HG02884 (cell line): ENCODE results near the gene YBEY.

ENCODE experiments used
- ATAC-seq: cut with Tn5 transposase; IDR thresholded peaks from one replicate; pipeline ENCODE4 v1.9.1; 2021; ENCODE audit warnings: mild to moderate bottlenecking, moderate library complexity; ENCODE audit not compliant: unreplicated experiment

Gene YBEY

DNA sequence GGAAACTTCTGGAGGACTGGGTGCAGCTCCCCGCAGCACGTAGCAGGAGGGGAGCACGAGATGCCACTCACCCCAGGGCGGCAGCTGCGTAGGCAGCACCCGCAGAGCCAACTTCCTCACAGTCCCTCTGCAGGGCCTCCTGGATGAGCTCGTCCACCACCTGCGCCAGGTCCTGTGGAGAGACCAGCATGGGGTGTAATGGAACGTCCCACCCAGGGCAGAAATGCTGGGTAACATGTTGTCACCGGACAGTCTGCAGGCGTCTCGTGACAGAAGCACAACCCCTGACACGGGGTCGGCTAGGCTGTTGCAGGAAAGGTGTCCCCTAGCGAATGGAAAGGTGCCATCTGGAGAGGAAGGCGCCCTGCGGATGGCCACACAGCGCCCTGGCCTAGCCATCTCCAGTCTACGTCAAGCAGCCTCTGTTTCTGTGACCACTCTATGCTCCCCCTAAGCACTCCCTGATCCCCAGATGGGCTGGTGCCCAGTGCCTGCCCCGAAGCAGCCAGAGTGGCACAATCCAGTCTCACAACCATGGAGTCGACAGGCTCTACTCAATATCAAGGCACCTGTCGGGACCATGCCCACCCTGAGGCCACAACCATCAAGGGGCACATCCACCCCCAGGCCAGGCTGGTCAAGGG lies 22.0 kb upstream of the YBEY start:
- ATAC-seq, result no peak

DNA sequence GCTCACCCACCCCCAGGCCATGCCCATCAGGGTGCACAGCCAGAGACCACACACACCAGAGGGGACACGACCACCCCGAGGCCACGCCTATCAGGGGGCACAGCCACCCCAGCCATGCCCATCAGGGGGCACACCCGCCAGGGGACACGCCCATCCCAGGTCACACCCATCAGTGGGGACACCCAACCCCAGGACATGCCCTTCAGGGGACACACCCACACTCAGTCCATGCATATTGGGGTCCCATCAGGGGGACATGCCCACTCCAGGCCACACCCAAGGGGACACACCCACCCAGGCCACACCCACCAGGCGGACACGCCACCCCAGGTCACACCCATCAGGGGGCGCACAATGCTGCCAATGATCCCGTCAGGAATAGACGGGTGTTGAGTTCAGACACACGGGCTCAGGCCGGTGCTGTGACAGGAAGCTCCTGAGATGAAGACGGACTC lies 21.4 kb upstream of the YBEY start:
- ATAC-seq, result no peak

DNA sequence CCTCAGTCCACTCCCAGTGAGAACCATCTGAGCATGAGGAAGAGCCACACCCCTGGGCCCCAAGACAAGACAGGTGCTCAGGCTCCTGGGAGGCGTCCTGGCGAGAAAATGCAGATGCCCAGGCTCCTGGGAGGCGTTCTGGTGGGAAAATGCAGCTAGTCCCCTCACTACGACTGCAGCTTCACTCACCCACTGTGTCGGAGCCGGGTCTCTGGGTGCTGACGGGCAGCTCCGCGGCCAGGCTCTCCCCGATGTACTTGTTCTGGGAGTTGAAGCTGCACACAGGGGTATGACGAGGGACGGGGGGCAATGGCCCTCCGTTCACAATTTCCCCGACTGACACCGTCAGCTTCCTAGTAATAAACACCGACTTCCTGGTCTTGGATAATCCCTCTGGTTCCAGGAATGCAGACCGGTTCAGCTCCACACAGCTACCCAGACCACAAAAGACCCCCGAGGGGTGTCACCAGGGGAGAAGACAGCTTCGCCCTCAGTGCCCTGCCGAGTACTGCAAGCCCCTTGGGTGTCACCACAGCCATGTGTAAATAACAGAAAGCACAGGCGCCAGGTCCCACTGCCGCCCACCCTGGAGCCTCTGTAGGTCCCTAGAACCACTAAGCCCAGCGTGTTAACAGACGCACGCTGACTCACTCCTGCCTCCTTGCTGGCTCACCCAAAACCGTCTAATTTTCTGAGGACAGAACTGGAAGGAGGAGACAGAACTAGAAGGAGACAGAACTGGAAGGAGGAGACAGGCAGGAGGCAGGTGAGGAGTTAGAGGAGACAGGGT lies 20.2 kb upstream of the YBEY start:
- no peak for ATAC-seq

DNA sequence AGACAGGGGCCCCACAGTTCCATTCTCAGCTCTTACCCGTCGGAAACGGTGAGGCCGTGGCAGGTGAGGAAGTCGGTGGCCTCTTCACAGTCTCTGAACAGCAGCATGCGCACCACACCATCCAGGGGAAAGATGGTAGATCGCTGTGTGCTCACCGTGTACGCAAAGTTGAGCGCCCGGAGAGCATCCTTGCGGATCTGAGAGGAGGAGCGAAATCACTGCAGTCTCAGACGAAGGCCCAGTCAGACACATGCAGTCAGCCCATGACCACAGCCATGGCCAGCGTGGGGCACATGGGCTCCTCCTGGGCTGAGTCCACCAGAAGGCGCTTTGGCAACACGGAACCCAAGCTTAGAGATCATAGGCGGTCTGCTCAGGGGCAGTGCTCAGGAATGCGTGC lies 19.2 kb upstream of the YBEY start:
- ATAC-seq, result no peak

DNA sequence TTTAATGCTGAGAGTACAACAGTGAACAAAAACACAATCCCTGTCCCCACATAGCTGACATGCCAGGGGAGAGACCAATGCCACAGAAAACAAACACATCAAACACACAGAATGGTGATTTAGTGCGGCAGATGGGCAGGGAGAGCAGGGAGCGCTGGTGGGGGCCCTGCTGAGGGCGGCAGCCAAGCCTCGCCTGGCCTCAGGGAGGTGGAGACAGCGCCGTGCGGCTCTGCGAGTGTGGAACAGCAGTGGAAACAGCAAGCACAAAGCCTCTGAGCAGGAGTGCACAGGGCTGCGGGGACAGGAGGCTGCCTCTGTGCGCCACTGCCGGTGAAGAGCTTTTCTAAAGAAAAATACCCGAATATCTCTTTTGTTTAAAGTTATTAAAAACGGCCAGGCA lies 17.8 kb upstream of the YBEY start:
- no peak for ATAC-seq

DNA sequence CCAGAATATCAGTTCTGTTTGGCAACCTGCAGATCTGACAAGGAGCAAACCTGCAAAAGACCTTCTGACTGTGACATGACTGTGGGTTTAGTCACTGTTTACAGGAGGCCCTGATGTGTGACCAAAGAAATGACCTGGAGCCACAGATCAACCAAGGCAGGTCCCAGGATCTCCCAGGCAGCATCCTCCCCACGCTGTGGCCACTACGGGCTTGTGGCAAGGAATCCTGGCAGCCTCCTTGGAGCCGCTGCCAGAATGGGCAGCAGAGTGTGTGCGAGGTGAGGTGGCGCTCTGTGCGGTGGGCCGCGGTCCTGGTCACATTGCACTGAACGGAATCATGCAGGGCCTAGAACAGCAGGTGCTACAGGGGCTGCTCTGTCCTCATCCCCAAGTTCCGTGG lies 16.7 kb upstream of the YBEY start:
- ATAC-seq, result no peak

DNA sequence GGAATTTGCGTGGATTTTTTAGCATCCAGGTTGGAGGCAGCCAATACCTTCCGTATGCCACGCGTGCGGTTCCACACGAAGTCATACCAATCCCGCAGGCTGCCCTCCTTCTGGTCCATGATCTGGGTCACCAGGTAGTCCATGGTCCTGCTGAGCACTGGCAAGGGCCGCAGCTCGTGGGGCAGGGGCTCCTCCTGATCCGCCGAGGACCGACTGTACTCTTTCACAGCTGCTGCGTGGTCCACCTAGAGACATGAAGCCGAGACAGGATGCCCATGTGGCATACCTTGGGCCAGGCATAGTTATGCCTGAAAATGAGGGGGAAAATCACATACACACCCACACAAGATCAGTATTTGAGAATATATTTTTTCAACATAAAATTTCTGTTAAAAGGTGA lies 12.8 kb upstream of the YBEY start:
- ATAC-seq, result no peak

DNA sequence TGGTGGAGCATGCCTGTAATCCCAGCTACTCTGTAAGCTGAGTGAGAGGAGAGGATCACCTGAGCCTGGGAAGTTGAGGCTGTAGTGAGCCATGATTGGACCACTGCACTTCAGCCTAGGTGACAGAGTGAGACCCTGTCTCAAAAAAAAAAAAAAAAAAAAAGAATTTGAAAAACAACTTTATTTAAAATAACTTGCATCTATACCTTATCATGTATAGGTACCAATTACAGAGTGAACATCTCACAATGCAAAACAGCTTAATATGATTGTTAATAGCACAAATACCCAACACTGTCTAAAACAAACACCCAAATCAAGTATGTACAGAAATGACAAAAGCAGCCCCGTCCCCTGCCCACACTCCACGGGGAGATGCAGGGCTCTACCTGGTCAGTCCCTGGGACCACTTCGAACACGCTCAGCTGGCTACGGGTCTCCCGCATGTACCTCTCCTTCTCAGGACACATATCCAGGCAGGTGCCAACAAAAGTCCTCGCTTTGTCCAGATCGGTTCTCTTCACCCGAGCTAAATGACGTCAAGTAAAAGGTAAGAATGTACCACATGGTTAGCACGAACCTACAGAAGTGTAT lies 11.2 kb upstream of the YBEY start:
- no peak for ATAC-seq

DNA sequence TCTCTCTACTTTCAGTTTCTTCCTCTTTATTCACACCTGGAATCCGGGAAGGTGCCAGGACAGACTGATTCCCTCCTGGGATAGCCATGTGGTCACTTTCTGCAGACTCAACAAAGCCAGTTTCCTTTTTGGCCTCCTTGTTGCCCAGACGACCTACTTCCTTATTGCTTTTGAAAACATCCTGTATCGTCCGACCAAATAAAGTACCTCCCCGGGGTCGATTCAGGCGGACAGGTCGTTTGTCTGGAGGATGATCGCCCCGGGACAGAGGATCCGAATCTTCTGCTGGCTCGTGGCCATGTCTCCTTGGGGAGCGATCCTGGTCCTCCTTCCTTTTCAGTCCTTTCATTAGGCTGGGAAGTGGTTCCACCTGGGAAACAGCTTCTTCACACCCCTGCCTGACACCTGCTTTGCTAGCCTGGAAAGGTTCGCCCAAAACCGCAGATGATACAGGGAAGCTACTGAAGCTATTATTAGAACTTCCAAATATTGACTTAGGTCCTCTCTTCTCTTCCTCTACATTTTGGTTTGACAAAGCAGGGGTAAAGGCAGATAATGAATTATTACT lies 2.0 kb upstream of the YBEY start:
- ATAC-seq, result no peak

DNA sequence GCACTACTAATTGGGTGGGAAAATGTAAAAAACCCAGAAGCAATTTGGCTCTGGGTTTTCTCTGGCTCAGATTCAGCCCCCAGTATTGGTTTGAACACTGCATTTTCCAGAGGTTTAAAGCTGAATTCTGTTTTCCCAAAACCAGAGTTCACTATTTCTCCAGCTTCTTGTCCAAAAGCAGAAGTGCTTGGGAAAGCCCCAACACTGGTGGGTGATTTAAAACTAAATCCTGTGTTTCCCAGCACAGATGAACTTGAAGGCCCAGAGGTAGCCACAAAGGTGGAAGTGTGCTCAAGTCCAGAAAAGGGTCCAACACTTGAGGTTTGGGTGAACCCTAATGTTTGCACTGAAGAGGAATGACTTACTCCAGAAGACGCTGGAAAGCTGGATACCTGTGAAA lies 1.4 kb upstream of the YBEY start:
- no peak for ATAC-seq

DNA sequence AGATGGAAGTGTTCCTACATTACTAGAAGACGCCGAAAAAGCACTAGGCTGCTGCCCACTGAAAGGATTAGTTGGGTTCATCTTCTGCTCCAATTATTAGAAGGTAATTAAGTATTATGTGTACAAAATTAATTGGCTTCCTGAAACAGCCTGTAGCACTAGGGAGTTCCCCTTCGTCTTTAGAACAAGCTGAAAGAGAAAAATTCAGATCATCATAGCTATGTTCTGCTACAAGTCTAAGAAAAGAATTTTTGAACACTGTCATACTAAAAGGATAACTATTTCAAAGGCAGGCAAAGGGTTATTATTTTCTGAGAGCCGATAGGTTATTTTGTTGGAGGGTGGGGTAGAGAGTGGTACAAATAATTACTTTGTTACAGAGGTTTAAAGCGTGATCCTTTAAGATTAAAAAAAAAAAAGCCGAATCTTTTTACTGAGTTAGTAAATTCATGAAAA lies 908 bp upstream of the YBEY start, which contains the start of gene MCM3AP:
Gene MCM3AP (minus strand): TSS at position 406 of the 456 bp plus-strand sequence. CDS start 325 bp downstream, at position 81.
- ATAC-seq, result no peak

DNA sequence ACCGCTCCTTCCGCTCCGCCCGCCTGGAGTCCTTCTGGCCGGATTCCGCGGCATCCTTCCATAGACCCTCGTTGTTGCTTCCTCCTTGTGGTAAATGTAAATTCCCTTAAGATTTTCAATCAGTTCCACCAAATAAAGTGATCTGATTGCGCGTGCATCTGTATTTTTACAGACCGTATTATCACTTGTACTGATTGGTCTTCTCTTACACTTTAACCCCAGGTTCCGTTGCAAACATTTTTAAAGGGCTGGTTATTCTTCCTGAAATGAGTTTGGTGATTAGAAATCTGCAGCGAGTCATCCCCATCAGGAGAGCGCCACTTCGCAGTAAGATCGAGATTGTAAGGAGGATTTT lies 483 bp downstream of the YBEY start:
- no peak for ATAC-seq

DNA sequence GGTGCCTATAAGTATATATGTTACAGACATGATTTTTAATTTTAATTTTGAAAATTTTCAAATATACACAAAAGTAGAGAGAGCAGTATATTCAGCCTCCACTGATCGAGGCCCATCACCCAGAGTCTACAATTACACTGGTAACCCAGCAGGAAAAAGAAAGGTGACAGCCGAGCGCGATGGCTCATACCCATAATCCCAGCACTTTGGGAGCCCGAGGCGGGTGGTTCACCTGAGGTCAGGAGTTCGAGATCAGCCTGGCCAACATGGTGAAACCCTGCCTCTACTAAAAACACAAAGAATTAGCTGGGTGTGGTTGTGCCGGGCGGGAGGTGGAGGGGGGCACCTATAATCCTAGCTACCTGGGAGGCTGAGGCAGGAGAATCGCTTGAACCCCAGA lies 1.4 kb downstream of the YBEY start:
- ATAC-seq, result no peak

DNA sequence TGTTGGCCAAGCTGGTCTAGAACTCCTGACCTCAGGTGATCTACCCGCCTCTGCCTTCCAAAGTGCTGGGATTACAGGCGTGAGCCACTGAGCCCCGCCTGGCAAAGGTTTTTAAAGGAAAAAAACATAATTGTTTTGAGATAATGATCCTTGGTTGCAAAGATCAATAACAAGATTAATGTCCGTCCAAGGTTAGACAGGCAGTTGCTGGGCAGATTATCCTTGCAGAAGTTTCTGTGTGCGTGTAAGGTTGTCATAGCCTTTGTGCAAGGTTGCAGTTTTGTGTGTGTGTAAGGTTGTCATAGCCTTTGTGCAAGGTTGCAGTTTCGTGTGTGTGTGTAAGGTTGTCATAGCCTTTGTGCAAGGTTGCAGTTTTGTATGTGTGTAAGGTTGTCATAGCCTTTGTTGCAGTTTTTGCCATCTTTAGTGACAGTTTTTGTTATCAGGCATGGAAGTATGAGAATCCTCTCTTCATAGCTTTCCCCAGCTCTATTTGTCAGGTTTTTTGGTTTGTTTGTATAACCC lies 3.6 kb downstream of the YBEY start:
- no peak for ATAC-seq

DNA sequence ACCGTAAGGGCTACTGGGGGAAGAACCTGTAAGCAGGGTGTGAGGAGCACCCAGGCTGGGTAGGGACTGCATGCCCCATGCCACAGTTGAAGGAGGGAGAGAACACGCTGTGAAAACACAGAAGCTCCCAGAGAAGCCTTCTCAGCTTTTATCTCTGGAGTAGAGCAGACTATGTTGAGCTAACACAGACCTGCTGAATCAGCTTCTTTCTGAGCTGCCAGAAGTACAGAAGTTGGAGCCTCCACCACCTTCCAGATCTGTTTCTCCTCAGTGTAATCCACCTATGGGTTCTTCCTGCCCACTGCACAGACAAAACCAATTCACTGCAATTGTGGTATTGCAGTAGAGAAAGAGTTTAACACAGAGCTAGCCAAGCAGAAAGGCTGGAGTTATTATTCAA lies 5.4 kb downstream of the YBEY start:
- no peak for ATAC-seq

DNA sequence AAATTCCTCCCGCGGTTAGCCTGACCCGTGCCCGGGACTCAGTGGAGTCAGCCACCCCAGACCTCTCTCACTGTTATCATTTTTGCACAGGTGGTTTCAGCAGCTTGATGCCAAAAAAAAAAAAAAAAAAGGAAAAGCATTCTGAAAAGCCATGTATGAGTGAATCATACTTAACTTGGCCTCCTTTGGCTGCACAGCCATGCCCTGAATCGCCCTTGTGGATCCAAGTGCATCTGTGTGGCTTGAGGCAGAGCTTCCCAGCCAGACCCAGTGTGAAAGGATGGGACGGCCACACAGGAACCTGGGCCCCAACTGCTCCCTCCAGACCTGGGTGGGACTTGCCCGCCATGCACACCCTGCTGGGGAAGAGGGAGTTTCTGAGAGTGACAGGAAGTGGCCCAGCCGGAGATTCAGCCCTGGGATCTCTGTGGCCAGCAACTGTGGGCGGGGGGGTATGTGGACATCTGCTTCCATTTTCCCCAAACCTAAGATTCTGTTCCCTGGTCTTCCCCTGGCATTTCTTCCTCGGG lies 8.6 kb downstream of the YBEY start:
- ATAC-seq, result no peak

DNA sequence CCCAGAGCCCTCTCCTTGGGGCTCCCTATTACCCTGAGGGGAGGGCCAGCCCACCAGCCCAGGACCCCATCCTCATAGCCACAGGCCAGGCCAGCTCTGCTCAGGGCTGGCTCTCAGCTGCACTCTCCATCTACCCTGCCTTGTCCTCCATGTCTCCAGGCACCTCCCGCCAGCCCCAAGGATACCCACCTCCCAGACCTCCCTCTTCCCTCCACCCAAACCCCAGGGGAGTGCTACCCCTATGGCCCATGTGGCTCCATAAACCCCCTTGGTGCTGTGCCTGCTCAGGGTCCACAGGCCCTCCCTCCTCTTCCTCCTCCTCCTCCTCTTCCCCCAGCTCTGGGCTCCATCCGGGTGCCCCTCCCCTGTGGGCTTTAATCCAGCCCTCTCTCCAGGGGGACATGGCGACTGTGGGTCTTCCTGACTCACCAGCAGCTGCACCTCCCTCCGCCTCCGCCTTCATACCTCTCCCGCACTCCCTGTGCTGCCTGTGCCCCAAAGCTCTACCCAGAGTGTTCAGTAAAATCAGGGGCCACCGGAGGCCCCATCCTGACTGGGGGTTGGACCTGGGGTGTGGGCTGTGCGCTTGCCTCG lies 9.1 kb downstream of the YBEY start:
- no peak for ATAC-seq

DNA sequence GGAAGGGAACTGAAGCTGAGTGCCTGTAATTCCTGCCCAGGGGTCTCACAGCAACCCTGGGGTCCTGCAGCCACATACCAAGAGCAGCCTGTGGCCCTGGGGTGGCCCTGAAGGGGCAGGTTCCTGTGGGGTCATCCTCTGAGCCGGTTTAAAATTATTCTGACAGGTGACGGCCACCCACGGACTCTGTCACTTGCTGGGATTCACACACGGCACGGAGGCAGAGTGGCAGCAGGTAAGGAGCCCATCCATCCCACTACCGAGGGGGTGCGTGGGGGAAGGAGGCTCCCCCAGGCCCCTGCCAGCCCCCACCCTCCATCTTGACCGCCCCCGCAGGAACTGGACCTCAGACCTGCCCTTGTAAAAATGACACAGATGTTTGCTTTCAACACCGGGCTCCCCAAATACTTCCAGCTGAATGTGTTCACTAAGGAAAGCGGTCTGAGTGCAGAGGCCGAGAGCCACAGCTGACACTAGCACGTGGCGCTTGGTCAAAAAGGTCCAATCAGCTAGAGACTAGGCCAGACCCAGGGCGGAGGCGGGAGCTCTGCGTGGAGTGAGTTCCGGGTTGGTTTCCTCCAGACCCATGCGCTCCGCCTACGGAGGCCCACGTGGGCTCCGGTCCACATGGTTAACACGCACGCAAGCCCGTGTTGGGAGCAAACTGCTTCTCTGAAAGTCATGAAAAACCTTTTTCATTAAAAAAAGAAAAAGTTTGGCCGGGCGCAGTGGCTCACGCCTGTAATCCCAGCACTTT lies 10.0 kb downstream of the YBEY start:
- no peak for ATAC-seq

DNA sequence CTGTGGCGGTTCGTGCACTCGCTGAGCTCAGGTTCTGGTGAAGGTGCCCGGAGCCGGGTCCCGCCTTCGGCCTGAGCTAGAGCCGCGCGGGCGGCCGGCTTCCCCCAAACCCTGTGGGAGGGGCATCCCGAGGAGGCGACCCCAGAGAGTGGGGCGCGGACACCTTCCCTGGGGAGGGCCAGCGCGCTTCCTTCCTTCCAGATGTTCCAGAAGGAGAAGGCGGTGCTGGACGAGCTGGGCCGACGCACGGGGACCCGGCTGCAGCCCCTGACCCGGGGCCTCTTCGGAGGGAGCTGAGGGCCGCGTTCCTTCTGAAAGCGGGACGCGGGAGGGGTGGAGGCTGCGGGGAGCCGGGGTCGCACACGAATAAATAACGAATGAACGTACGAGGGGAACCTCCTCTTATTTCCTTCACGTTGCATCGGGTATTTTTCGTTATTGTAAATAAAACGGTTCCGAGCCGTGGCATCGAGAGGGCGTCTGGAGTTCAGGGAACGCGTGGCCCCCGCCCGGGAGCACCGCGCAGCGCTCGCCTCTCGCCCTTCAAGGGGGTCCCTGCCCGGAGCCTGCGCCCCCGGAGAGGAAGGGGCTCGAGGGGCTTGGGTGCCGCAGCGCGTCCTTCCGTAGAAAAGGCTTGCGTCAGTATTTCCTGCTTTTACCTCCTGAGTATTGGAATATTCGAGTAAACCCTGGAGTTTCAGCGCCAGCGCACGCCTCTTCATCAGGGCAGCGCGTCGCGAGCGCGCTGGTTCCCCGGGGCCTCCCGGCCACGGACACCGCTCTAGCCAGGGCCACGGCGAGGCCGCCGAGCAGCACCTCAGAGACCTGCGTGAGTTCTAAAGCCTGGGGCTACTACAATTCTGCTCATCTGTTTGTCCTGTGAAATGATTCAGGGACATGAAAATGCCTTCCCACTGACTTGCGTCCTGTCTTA lies 11.5 kb downstream of the YBEY start:
- ATAC-seq, result no peak
